H1 (cell line): ENCODE measurements around the gene RGS11. TPM values are rescaled to one million over a fixed set of nuclear protein-coding genes. Genes with fewer than 3 reads are reported as not detected.

Source experiments
- BACH1 ChIP-seq: IDR thresholded peaks from 2 replicates; pipeline ENCODE4 v1.6.1; 2012; ENCODE audit warnings: low read length, improper control_type of control experiment
- CHD7 ChIP-seq: fragments of 300-600 bp; sonication (generic); IDR thresholded peaks from 2 replicates; pipeline ENCODE4 v1.7.1; 2012; ENCODE audit warnings: low read length, moderate library complexity, mild to moderate bottlenecking, inconsistent platforms; ENCODE audit not compliant: insufficient replicate concordance
- EGR1 ChIP-seq: IDR thresholded peaks from 2 replicates; pipeline ENCODE4 v1.6.1; 2011; ENCODE audit warnings: low read depth, low read length, borderline replicate concordance
- NRF1 ChIP-seq: IDR thresholded peaks from 2 replicates; pipeline ENCODE4 v1.6.1; 2011; ENCODE audit warnings: mild to moderate bottlenecking, low read depth, low read length, improper control_type of control experiment
- POLR2A ChIP-seq, 2 experiments: IDR thresholded peaks; 1 replicate in 1 of 2; 2 replicates in 1 of 2; pipeline ENCODE4 v1.6.1; 2011; ENCODE audit warnings: low read depth in 2 of 2, low read length in 2 of 2, mild to moderate bottlenecking in 2 of 2; ENCODE audit errors: control extremely low read depth in 1 of 2
- RBBP5 ChIP-seq: IDR thresholded peaks from 2 replicates; pipeline ENCODE4 v1.7.1; 2012; ENCODE audit warnings: low read depth, mild to moderate bottlenecking, inconsistent platforms, low read length, moderate library complexity, borderline replicate concordance
- polyA plus RNA-seq, 7 experiments: library from polyadenylated mRNA; depleted of rRNA in 3 of 7; stranded (reverse) in 5 of 7; unstranded in 2 of 7; fragments of >200 nt in 5 of 7; fragments of 200-250 nt in 2 of 7; gene quantifications; 1 replicate in 5 of 7; 2 replicates in 1 of 7; 4 replicates in 1 of 7; pipeline versions ENCODE4 v1.2.1 to v1.2.3, GENCODE V29; 2011 to 2013; ENCODE audit warnings: missing spikeins in 2 of 7, mixed read lengths in 2 of 7
- total RNA-seq: library from RNA; stranded (reverse); fragmentation: NEBNext Ultra II Directional; extraction: Animal tissue kit (Norgen Biotek cat#: 25700); gene quantifications from 2 replicates; pipeline ENCODE4 v1.2.1, GENCODE V29; 2021

Gene RGS11
- total and polyA plus RNA-seq, 2 of the 8 experiments (the other 6 are each of a cell fraction or from before 2014, with no cell fraction given), result 0.84 to 1.2 TPM

DNA sequence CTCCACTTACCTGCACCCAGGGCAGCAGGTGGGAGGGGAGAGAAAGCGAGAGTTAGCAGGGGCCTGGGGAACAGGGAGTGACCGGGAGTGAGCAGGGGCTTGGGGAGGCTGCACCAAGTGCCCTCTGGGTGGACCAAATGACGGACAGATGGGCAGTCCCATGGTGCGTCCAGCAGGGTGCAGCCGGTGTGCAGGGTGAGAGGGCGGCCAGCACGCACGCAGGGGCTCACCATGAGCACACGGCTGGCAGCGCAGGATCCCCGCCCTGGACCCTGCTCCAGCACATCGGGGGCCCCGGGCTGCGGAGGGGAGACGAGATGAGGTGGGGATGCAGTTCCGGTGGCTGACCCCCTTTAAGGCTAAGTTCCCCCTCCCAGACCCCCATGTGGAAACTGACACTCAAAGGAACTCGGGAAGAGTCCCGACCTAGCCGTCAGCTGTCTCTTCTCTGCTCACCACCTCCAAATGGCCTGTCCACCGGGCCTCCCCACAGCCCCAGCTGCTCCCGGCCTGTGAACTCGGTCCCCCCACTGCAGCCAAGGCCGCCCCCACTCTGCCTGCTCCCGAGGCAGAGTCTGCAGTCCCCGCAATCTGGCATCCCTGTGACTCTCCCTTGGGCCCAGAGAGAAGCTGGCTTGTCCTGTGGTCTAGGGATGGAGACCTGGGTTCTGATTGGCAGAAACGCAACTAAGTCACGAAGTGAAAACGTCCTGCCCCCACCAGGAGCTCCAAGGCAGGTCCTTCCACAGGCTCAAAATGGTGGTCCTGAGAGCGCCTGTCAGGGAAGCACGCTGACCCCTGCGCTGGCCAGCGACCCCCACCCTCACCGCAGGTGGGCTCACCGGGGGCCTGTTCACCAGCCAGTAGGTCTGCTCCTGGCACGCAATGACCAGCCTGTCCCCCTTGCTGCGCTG lies 2.9 kb downstream of the RGS11 start (continued):
- TF ChIP-seq NRF1, result no peak
- TF ChIP-seq RBBP5, result no peak
- no peak for TF ChIP-seq EGR1
- TF ChIP-seq POLR2A (IDR thresholded peaks at IDR 0.05; ENCODE audit: control extremely low read depth in 1 of 2, low read depth in 2 of 2, low read length in 2 of 2), result no peak
- TF ChIP-seq BACH1, result no peak
- no peak for TF ChIP-seq CHD7
